GM12892 (cell line): ENCODE results near the gene ATG16L2.

Experiments used
- POLR2AphosphoS5 ChIP-seq: IDR thresholded peaks from 2 replicates; pipeline ENCODE4 v1.6.1; 2011; ENCODE audit warnings: low read depth, low read length, control low read depth
- TAF1 ChIP-seq: IDR thresholded peaks from 2 replicates; pipeline ENCODE4 v1.6.1; 2011; ENCODE audit warnings: low read depth, mild to moderate bottlenecking, control low read depth, low read length, borderline replicate concordance

DNA sequence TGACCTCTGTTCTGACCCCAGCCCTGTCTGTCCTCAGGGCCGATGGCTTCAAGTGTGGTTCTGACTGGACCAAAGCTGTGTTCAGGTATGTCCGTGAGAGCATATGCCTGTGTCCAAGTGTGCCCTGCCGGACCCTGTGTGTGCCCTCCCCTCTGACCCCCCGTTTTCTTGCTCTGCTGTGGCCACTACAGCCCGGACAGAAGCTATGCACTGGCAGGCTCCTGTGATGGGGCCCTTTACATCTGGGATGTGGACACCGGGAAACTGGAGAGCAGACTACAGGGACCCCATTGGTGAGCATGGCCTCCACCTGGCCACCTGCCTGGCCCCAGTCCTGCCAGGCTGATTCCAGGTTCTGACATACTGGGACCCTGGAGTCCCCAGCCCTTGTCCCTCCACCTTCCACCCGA is 14.5 kb downstream of the ATG16L2 start:
- no peak for TF ChIP-seq POLR2AphosphoS5
- no peak for TF ChIP-seq TAF1
